Adrenal gland (tissue), 5 donors: Measurements from ENCODE around the gene ERICH6B.

ENCODE experiments used
- CTCF ChIP-seq, 6 experiments: fragments of 450-650 bp in 4 of 6; fragments of 200-600 bp in 2 of 6; sonication (generic) in 1 of 6; IDR thresholded peaks; 1 replicate in 5 of 6; 2 replicates in 1 of 6; pipeline versions ENCODE4 v1.5.1 to v1.8.0; 2016 to 2021; ENCODE audit warnings: antibody characterized with exemption in 6 of 6, mild to moderate bottlenecking in 2 of 6, moderate library complexity in 1 of 6
- POLR2A ChIP-seq, 2 donors: fragments of 450-650 bp; IDR thresholded peaks; one replicate each; pipeline ENCODE4 v1.6.1; 2017; ENCODE audit warnings: antibody characterized with exemption in 2 of 2, mild to moderate bottlenecking in 2 of 2, moderate library complexity in 1 of 2
- donor health status: DM: no; HTN: no; CAD: no.

GRCh38 chr13:45544520-45544919 lies 71.0 kb downstream of the ERICH6B start:
- TF ChIP-seq POLR2A (IDR thresholded peaks at IDR 0.05) (no peak), CTCF (IDR thresholded peaks at IDR 0.05) (no peak)
